HG02870 (cell line): ENCODE data around the gene TGFBR2.

Experiments used
- ATAC-seq: cut with Tn5 transposase; IDR thresholded peaks from one replicate; pipeline ENCODE4 v1.9.1; 2021; ENCODE audit warnings: mild to moderate bottlenecking, moderate library complexity; ENCODE audit not compliant: unreplicated experiment

The TGFBR2 gene

DNA sequence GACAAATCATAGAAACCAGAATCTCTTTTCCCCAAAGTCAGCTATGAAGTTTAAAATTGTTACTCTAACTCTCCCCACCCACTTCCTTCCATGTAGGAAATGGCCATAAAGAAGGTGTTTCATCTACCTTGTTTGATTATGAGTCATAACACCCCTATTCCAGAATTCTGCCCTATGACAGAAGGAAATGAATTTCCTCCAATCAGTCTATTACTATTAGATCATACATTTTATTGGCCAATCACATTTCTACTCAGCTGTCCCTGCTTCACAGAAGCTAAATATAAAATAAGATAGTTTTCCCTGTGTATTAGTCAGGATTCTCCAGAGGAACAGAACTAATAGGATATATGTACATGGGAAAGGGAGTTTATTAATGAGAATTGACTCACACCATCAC, 102.1 kb downstream of the TGFBR2 start:
- ATAC-seq: no peak

DNA sequence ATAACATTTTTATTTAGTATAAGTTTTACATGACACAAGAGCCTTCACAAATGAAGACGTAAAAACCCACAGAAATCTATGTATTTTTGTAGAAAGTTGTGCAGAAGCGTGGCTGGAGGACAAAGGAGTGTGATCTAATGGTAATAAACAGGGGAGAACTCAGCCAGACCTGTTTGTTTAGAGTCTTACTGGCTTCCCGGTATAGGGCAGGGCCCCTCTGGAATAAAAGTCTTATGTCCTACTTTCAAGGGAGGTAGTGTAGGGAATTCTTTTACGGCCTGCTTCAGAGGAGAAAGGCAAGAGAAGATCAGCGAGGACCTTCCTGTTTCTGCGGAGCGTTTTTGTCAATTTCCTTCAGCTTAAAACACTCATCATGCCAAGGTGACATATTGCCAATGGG, 103.6 kb downstream of the TGFBR2 start:
- ATAC-seq: no peak

DNA sequence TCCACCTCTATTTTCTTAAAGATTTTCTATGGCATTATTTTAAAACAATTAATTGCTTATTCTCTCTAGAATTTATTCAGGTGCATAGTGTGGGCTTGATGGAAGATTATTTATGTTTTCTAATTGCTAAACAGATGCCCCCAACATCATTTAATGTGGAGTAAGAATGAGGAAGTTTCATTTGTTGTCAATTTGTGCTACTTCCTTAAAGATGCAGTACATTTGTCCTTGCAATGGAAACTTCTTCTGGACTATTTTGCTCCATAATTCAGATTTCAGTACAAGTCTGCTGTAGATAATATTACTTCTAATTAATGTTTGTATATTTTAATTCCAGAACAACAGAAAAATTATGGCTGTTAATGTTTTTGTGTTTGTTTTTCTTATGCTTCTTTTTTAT, 104.8 kb downstream of the TGFBR2 start:
- no peak for ATAC-seq

- no peak for ATAC-seq
These were observed 105.5 kb downstream of the TGFBR2 start for GRCh38 chr3:30711867-30712266.

DNA sequence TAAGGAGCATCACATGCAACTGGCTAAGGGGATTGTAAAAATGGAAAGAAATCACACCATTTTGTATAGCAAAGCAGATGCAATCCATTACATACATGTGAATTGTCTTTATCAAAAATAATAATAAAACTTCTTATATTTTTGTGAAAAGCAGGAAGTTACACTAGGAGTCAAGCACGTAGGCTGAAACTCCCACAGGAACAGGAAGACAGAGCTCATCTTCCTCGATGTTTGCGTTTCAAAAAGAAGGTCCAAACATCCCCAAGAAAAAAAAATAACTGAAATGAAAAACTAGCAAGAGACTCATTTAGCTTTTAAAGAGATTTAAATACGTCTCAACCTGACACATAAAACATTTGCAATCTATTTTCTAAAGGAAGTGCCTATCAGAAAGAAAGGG, 106.6 kb downstream of the TGFBR2 start:
- no peak for ATAC-seq

DNA sequence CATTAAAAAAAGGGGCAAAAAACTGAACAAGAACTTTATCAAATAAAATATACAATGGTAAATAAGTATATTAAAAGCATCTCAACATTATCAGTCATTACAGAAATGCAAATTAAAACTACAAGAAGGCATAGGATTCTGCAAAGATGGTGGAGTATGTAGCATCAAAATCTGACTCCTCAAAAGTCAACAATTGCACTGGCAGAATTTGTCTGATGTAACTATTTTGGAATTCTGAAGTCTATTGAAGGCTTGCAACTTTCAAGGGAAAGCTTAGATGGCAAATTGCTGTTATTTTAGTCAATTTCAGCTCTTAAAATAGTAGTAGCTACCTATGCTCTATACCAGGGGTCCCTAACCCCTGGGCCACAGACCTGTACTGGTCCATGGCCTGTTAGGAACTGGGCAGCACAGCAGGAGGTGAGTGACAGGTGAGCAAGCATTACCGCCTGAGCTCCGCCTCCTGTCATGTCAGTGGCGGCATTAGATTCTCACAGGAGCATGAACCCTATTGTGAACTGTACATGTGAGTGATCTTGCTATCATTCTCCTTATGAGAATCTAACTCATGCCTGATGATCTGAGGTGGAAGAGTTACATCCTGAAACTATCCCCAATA, 107.6 kb downstream of the TGFBR2 start:
- no peak for ATAC-seq

DNA sequence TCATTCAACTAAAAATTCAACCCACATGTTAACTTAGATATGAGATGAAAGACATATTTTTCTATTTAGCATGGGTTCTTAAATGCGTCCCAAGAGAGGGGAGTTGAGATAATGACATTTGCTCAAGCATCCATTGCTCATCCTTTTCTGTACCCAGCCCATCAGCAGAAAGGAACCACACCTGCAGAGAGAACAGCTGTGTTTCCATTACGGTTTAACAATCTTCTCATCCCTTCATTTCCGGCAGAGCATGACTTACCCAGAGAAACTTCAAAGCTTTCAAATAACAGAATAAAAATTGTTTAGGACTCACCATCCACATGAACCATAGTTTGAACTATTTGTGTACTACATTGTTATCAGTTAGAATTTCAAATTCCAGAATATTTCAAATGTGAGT, 113.1 kb downstream of the TGFBR2 start:
- ATAC-seq: no peak

- no peak for ATAC-seq
These were observed 114.3 kb downstream of the TGFBR2 start for GRCh38 chr3:30720586-30721313.

DNA sequence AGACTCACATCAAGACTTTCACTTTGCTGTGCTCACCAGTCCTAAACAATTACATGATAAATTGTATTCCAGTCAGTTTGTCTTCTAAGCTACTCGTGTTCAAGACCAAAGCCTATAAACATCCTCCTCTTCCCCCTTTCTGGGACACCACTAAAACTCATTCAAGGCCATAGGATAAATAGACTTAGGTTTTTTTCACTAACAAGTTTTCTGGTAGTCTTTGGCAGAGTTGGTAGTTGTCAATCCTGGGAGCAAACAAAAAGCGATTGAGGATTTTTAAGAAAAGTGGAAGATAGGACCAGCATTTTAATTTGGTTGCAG, 114.9 kb downstream of the TGFBR2 start:
- no peak for ATAC-seq

GRCh38 chr3:30723211-30723610, 116.8 kb downstream of the TGFBR2 start:
- ATAC-seq: no peak

DNA sequence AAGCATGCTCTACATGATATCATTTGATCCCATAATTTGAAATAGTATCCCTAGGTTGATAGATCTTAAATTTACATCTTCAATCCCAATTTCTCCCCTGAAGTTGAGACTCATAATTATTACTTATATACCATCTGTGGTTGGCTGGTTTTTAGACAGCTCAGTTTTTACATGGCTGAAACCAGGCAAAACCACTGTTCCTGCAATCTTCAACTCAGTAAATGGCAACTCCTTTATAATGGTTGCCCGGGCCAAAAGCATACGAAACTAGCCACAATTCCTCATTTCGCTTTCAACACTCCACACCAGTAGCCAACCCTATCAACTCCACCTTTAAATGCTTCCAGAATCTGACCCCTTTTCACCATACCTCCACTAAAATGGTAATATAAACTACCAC, 118.5 kb downstream of the TGFBR2 start:
- ATAC-seq: no peak

GRCh38 chr3:30728143-30728542, 121.7 kb downstream of the TGFBR2 start:
- no peak for ATAC-seq

- ATAC-seq: no peak
These were observed 123.1 kb downstream of the TGFBR2 start for GRCh38 chr3:30729512-30729911.

DNA sequence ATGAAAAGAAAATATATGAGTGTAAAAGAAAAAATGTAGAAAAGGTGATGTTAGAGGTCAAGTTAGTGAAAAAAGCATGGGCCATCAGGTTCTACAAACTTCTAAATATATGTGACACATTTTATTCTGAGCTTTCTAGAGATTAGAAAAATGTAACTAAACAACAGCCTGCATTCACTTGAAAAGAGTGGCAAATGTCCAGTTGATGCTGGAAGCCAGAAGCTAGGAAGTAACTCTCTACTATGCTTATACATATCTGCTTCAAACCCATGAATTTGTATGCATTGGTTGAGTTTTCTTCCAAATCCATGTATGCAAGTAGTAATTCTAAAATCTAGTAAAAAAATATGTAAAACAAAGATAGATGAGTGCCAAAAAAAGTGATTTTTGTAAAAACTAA, 123.5 kb downstream of the TGFBR2 start:
- ATAC-seq: no peak

GRCh38 chr3:30730967-30731366, 124.6 kb downstream of the TGFBR2 start:
- no peak for ATAC-seq

DNA sequence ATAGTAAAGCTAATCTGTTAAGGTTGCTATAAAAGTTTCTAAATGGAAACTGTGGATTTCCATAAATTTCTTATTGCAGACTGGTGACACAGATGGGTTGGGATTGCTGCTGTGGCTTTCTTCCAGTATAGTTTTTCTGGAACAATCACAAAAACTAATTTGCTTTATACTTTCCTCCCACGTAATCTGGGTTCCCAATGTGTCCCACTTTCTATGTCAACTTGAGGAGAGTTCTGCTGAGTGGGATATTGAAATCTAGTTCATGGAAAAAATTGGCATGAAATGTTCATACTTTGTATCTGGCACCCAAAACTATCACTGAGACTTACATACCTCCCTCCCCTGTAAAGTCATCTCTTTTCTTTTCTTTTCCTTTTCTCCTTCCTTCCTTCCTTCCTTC, 126.8 kb downstream of the TGFBR2 start:
- no peak for ATAC-seq

GRCh38 chr3:30733696-30734095, 127.3 kb downstream of the TGFBR2 start:
- no peak for ATAC-seq

DNA sequence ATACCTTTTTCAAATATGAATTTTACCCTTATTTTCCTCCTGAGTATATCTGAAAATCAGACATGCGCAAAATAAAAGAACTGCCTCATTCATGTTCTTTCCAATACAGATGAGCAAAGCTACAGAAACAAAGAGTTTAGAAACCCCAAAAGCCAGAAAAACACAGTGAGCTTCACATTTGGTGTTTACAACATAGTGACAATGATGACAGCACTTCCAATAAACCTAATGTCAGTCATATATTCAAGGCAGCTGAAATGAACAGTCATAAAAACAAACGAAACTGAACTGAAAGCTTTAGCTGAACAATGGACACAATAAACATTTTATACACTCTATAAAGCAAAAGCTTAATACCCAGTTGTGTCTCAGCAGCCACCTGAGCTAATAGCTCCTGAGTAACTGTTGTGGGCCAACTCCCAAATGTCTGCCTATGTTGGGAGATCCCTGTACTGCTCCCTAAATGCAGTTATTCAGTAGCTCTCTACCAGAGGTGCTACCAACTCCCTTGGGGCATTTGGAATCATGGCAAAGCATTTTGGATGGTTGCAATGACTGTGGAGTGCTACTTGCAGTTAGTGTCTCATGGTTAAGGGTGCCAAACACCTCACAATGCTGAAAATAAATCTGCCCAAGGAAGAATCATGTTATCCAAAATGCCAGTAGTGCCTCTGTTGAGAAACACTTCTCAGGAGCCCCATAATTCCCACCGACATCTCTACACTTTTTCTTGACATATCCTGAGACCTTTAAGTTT, 131.5 kb downstream of the TGFBR2 start:
- no peak for ATAC-seq

GRCh38 chr3:30738605-30739004, 132.2 kb downstream of the TGFBR2 start:
- ATAC-seq: no peak

DNA sequence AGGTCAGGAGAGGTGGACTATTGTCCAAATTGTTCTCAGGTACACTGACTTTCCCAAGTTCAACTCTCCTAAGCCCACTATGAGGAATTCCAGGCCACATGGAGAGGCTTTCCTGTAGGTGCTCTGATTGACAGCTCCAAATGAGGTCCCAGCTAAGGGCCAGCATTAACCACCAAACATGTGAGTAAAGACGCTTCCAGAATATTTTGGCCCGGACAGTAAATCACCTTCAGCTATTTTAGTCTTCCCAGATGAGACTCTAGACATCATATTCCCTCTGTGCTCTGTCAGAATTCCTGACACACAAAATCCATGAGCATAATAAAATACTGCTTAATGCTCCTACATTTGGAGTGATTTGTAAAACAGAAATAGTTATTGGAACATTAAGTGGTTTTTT, 135.5 kb downstream of the TGFBR2 start:
- ATAC-seq: no peak

GRCh38 chr3:30742796-30743619, 136.6 kb downstream of the TGFBR2 start:
- no peak for ATAC-seq
